RWPE2 (cell line): ENCODE results near the gene PXN.

Experiments
- ATAC-seq: fragments of 200-7000 bp; cut with Tn5 transposase; 3 replicates; pipeline ENCODE4 v1.9.1; 2021; ENCODE audit warnings: low read depth
- DNase-seq: peaks from one replicate; pipeline ENCODE4 v3.0.0-alpha.2; 2020; ENCODE audit warnings: low spot score
- H3K27ac ChIP-seq: fragments of 450-650 bp; 2 replicates; pipeline ENCODE4 v1.5.1; 2017; ENCODE audit warnings: mild to moderate bottlenecking; ENCODE audit not compliant: poor library complexity, severe bottlenecking
- H3K27me3 ChIP-seq: fragments of 250-450 bp; sonication (Bioruptor Pico); 2 replicates; pipeline ENCODE4 v1.5.1; 2021; ENCODE audit warnings: mild to moderate bottlenecking, moderate library complexity; ENCODE audit not compliant: insufficient read depth, poor library complexity, severe bottlenecking
- H3K36me3 ChIP-seq: fragments of 250-450 bp; sonication (Bioruptor Pico); 2 replicates; pipeline ENCODE4 v1.5.1; 2020; ENCODE audit warnings: low read depth, mild to moderate bottlenecking, moderate library complexity
- H3K4me1 ChIP-seq: fragments of 250-450 bp; sonication (Bioruptor Pico); 2 replicates; pipeline ENCODE4 v1.5.1; 2021; ENCODE audit warnings: mild to moderate bottlenecking, moderate library complexity; ENCODE audit not compliant: insufficient read depth, poor library complexity, severe bottlenecking
- H3K4me3 ChIP-seq: fragments of 250-450 bp; sonication (Bioruptor Pico); 2 replicates; pipeline ENCODE4 v1.5.1; 2021; ENCODE audit warnings: mild to moderate bottlenecking, moderate library complexity; ENCODE audit not compliant: severe bottlenecking
- H3K9me3 ChIP-seq: fragments of 250-450 bp; sonication (Bioruptor Pico); 2 replicates; pipeline ENCODE4 v1.5.1; 2021; ENCODE audit warnings: mild to moderate bottlenecking, moderate library complexity; ENCODE audit not compliant: severe bottlenecking
- CTCF ChIP-seq: fragments of 450-650 bp; IDR thresholded peaks from one replicate; pipeline ENCODE4 v1.5.1; 2017; ENCODE audit warnings: mild to moderate bottlenecking, moderate library complexity; ENCODE audit not compliant: poor library complexity, severe bottlenecking

PXN gene

GRCh38 chr12:120242971-120243699 lies 22.4 kb downstream of the PXN start:
- Histone ChIP-seq H3K36me3 (peaks cover 42% of the 10 kb centered on the region), H3K27me3 (no peaks in the 10 kb centered on the region), H3K4me1 (peaks cover 92% of the 10 kb centered on the region), H3K27ac (peak overlapping the region; percentile 100), H3K4me3 (no peak overlapping the region), H3K9me3 (no peaks in the 10 kb centered on the region)
- ATAC-seq = no peak
- TF ChIP-seq CTCF = no peak
- no peak for DNase-seq

GRCh38 chr12:120242275-120242799 lies 23.2 kb downstream of the PXN start:
- no peak for TF ChIP-seq CTCF
- Histone ChIP-seq H3K4me1 (peaks cover 92% of the 10 kb centered on the region), H3K4me3 (no peak overlapping the region), H3K36me3 (peaks cover 39% of the 10 kb centered on the region), H3K27me3 (no peaks in the 10 kb centered on the region), H3K9me3 (no peaks in the 10 kb centered on the region), H3K27ac (peak overlapping the region; percentile 100)
- ATAC-seq (no peak), DNase-seq (no peak)

GRCh38 chr12:120241561-120242274 lies 23.8 kb downstream of the PXN start:
- Histone ChIP-seq H3K4me3 (no peak overlapping the region), H3K4me1 (peaks cover 92% of the 10 kb centered on the region), H3K27me3 (no peaks in the 10 kb centered on the region), H3K36me3 (peaks cover 38% of the 10 kb centered on the region), H3K9me3 (no peaks in the 10 kb centered on the region), H3K27ac (peak overlapping the region; percentile 100)
- no peak for TF ChIP-seq CTCF
- DNase-seq (no peak), ATAC-seq (peak; percentile 66)

- Histone ChIP-seq H3K4me3 (no peak overlapping the region), H3K36me3 (peaks cover 36% of the 10 kb centered on the region), H3K9me3 (no peaks in the 10 kb centered on the region), H3K4me1 (peaks cover 96% of the 10 kb centered on the region), H3K27me3 (no peaks in the 10 kb centered on the region), H3K27ac (peak overlapping the region; percentile 100)
- TF ChIP-seq CTCF = no peak
- DNase-seq (no peak), ATAC-seq (no peak)
These were observed 25.1 kb downstream of the PXN start for GRCh38 chr12:120240495-120240833.
